Brain microvascular endothelial cell (primary cell): Measurements from ENCODE around the gene PRTG.

ENCODE experiments used
- DNase-seq: peaks from one replicate; pipeline ENCODE4 v3.0.0-alpha.2; 2020
- H3K27ac ChIP-seq: fragments of 250-450 bp; sonication (Bioruptor Pico); 2 replicates; pipeline ENCODE4 v1.5.1; 2020; ENCODE audit warnings: mild to moderate bottlenecking, moderate library complexity
- H3K27me3 ChIP-seq: fragments of 250-450 bp; sonication (Bioruptor Pico); replicated peaks from 2 replicates; pipeline ENCODE4 v1.5.1; 2020; ENCODE audit warnings: mild to moderate bottlenecking
- H3K36me3 ChIP-seq: fragments of 250-450 bp; sonication (Bioruptor Pico); replicated peaks from 2 replicates; pipeline ENCODE4 v1.5.1; 2020; ENCODE audit warnings: mild to moderate bottlenecking
- H3K4me3 ChIP-seq: 2 replicates; pipeline ENCODE4 v1.5.1; 2011; ENCODE audit warnings: low read depth, mild to moderate bottlenecking, control low read depth, low read length, moderate library complexity
- CTCF ChIP-seq: IDR thresholded peaks from 2 replicates; pipeline ENCODE4 v1.5.1; 2011; ENCODE audit warnings: low read depth, mild to moderate bottlenecking, moderate library complexity, low read length, control low read depth, inconsistent platforms; ENCODE audit errors: missing control alignments
- in situ Hi-C: cut with HindIII; loops from 2 replicates; pipeline ENCODE4 v1.10.0; 2017; ENCODE audit warnings: low sequenced_read_pairs, low pct_ligation_motif_present

Gene PRTG

GRCh38 chr15:55750706-55751105, 7.8 kb upstream of the PRTG start:
- H3K36me3 ChIP-seq, result no peaks in the 10 kb centered on the region
- no peak overlapping the region for H3K27ac ChIP-seq
- no peaks in the 10 kb centered on the region for H3K27me3 ChIP-seq
- H3K4me3 ChIP-seq, result no peak overlapping the region
- DNase-seq, result no peak
- in situ Hi-C loops, result no loop called here
- TF ChIP-seq CTCF, result no peak

- H3K4me3 ChIP-seq, result peak overlapping the region; percentile 72
- H3K27me3 ChIP-seq, result no peaks in the 10 kb centered on the region
- no peaks in the 10 kb centered on the region for H3K36me3 ChIP-seq
- TF ChIP-seq CTCF, result no peak
- DNase-seq, result no peak
- no peak overlapping the region for H3K27ac ChIP-seq
- in situ Hi-C loops, result no loop called here
Measured at GRCh38 chr15:55743729-55744655, 1.0 kb upstream of the PRTG start.

- Histone ChIP-seq H3K4me3 (peak overlapping the region; percentile 72), H3K27ac (no peak overlapping the region), H3K27me3 (no peaks in the 10 kb centered on the region), H3K36me3 (no peaks in the 10 kb centered on the region)
- TF ChIP-seq CTCF, result no peak
- DNase-seq, result peak; percentile 17
- in situ Hi-C loops, result no loop called here
Measured at GRCh38 chr15:55742498-55742926, 440 bp downstream of the PRTG start.

GRCh38 chr15:55741833-55742497, 987 bp downstream of the PRTG start:
- Histone ChIP-seq H3K27me3 (no peaks in the 10 kb centered on the region), H3K27ac (no peak overlapping the region)
- DNase-seq, result peak; percentile 2

More at GRCh38 chr15:55741833-55742497, 987 bp downstream of the PRTG start:
- in situ Hi-C loops, result no loop called here
- H3K4me3 ChIP-seq, result peak overlapping the region; percentile 72
- TF ChIP-seq CTCF, result peak; percentile 26
- no peaks in the 10 kb centered on the region for H3K36me3 ChIP-seq
